IPS-20b (cell line): Measurements from ENCODE around the gene ZNF276.
A peak's percentile ranks its signal among the peaks of the same experiment; 100 is the strongest.

Experiments used
- H3K27ac ChIP-seq: one replicate; pipeline ENCODE4 v1.5.1; 2013; ENCODE audit warnings: low read length
- H3K27me3 ChIP-seq: 2 replicates; pipeline ENCODE4 v1.6.1; 2013; ENCODE audit warnings: mild to moderate bottlenecking, low read length, inconsistent platforms; ENCODE audit not compliant: insufficient read depth
- H3K36me3 ChIP-seq: 2 replicates; pipeline ENCODE4 v1.6.1; 2013; ENCODE audit warnings: low read depth, mild to moderate bottlenecking, inconsistent platforms, low read length, moderate library complexity; ENCODE audit not compliant: insufficient read depth
- H3K4me1 ChIP-seq: 2 replicates; pipeline ENCODE4 v1.6.1; 2013; ENCODE audit warnings: mild to moderate bottlenecking, control low read depth, inconsistent platforms, low read length, moderate library complexity; ENCODE audit not compliant: insufficient read depth
- H3K4me3 ChIP-seq: 2 replicates; pipeline ENCODE4 v1.5.1; 2013; ENCODE audit warnings: mild to moderate bottlenecking, low read length, inconsistent platforms
- H3K9ac ChIP-seq: 2 replicates; pipeline ENCODE4 v1.6.1; 2013; ENCODE audit warnings: low read depth, mild to moderate bottlenecking, inconsistent platforms, low read length, moderate library complexity
- H3K9me3 ChIP-seq: 2 replicates; pipeline ENCODE4 v1.6.1; 2013; ENCODE audit warnings: mild to moderate bottlenecking, low read depth, low read length, inconsistent platforms; ENCODE audit not compliant: insufficient read depth

Gene ZNF276

GRCh38 chr16:89721546-89722391 lies 432 bp downstream of the ZNF276 start:
- Histone ChIP-seq H3K4me3 (peak overlapping the region; percentile 70; the same call in 1 of the 2 replicates), H3K9me3 (no peaks in the 10 kb centered on the region), H3K4me1 (no peaks in the 10 kb centered on the region; the same call in none of the 2 replicates), H3K9ac (peak overlapping the region; percentile 45), H3K27me3 (peaks cover 58% of the 10 kb centered on the region), H3K27ac (no peak overlapping the region), H3K36me3 (peaks cover 10% of the 10 kb centered on the region; the same call in 1 of the 2 replicates)

- no peak overlapping the region for H3K27ac ChIP-seq
- H3K9ac ChIP-seq, result peak overlapping the region; percentile 45
- peak overlapping the region; percentile 70 for H3K4me3 ChIP-seq
- peaks cover 56% of the 10 kb centered on the region for H3K27me3 ChIP-seq
- no peaks in the 10 kb centered on the region for H3K9me3 ChIP-seq
- peaks cover 10% of the 10 kb centered on the region; the same call in 1 of the 2 replicates for H3K36me3 ChIP-seq
- no peaks in the 10 kb centered on the region; the same call in none of the 2 replicates for H3K4me1 ChIP-seq
Measured at GRCh38 chr16:89722392-89723278, 1.3 kb downstream of the ZNF276 start.

DNA sequence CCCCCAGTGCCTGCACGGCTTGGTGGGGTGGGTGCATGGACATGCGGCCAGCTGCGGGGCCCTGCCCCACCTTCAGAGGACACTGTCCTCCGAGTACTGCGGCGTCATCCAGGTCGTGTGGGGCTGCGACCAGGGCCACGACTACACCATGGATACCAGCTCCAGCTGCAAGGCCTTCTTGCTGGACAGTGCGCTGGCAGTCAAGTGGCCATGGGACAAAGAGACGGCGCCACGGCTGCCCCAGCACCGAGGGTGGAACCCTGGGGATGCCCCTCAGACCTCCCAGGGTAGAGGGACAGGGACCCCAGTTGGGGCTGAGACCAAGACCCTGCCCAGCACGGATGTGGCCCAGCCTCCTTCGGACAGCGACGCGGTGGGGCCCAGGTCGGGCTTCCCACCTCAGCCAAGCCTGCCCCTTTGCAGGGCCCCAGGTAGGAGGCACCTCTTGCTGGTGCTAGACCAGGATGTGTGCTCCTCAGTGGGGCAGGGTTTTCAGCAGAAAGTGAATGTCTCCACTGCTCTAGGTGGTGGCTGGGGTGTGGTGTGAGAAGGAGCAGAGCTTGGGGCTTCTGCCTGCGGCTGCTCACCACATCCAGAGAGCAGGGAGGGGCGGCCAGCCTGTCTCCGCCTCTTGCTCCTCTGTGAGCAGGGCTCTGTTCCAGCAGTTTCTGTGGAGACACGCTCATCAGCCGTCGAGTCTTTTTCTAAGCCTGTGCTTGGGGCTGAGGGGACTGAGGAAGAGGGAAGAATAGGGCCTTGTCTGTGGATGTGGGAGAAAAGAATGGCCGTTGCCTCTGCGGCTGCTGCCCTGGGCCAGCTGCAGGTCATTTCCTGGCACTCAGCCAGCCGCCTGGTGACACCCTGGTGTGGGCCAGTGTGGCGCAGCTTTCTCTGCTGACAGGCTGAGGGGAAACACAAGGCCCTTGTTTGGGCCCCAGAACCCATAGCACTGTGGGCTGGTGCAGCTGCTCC lies 2.2 kb downstream of the ZNF276 start:
- peaks cover 10% of the 10 kb centered on the region; the same call in 1 of the 2 replicates for H3K36me3 ChIP-seq
- no peaks in the 10 kb centered on the region for H3K9me3 ChIP-seq
- no peak overlapping the region for H3K4me3 ChIP-seq
- H3K9ac ChIP-seq, result no peak overlapping the region
- no peak overlapping the region for H3K27ac ChIP-seq
- H3K27me3 ChIP-seq, result peaks cover 47% of the 10 kb centered on the region
- no peaks in the 10 kb centered on the region; the same call in none of the 2 replicates for H3K4me1 ChIP-seq

DNA sequence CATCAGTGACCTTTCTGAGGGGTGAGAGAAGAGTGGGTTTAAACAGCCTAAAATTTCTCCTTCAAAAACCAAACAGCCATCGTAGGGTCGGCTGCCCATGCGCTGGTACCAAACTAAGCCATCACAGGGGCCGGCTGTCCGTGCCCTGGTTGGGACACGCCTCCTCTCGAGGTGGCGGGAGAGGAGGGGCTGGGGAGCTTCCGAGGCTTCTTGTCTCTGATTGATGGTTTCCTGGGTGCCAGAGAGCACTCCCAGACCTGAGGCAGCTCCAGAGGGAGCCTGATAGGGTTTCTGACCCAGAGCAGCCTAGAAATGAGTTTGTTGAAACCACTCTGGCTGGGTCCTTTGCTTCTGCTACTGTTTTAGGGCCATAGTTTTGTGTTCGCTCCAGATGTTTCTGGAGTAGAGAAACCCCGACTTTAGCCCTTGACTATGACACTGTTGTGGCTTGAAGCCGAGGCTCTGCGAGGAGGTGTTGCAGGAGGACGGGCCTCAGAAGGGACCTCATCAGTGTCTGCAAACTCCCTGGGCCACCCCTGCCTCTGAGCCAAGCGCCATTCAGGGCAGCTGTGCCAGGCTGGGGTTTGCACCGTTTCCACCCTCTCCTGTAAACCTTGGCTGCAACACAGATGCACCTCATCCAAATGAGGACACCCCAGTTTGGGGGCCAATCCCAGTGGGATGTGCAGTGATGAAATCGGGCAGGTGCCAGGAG lies 6.2 kb downstream of the ZNF276 start:
- Histone ChIP-seq H3K9me3 (no peaks in the 10 kb centered on the region), H3K4me1 (peaks cover 7% of the 10 kb centered on the region; the same call in 1 of the 2 replicates), H3K4me3 (no peak overlapping the region), H3K27ac (no peak overlapping the region), H3K9ac (no peak overlapping the region), H3K36me3 (peaks cover 18% of the 10 kb centered on the region), H3K27me3 (peaks cover 23% of the 10 kb centered on the region)

- no peaks in the 10 kb centered on the region for H3K9me3 ChIP-seq
- H3K4me1 ChIP-seq, result peaks cover 7% of the 10 kb centered on the region; the same call in 1 of the 2 replicates
- no peak overlapping the region for H3K9ac ChIP-seq
- H3K27me3 ChIP-seq, result peaks cover 6% of the 10 kb centered on the region; the same call in 1 of the 2 replicates
- no peak overlapping the region for H3K4me3 ChIP-seq
- no peak overlapping the region for H3K27ac ChIP-seq
- peaks cover 23% of the 10 kb centered on the region for H3K36me3 ChIP-seq
Measured at GRCh38 chr16:89729293-89729692, 8.0 kb downstream of the ZNF276 start.

DNA sequence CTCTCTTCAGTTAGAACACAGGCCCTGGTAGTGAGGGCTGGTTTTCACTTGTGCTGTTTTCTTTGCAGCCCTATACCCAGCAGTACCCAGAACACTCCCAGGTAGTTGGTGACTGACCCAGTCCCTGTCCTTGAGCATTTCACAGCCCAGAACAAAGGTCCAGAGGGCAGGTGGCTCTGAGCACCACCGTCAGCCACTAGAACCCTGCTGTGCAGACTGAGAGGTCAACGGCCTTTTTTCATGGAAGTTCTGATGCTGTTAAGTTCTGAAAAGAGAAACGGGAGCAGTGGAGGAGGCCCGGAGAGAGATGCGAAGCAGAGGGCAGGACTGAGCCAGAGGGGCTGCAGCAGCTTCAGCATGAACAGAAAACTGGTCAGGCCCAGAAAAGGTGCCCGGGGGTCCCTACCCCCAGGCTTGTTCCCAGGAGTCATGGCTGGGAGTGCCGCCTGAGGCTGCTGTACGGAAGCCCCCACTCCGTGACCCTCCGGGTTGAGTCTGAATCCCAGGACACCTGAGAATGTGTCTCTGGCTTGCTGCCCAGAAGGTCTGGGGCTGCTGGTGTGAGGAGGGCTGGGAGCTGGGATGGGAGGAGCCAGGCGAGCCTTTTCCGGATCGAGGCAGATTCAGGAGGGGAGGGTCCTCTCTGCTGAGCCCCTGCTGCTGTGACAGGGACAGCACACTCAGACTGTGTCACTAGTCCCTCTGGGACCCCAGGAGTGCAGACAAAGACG lies 8.7 kb downstream of the ZNF276 start:
- peaks cover 7% of the 10 kb centered on the region; the same call in 1 of the 2 replicates for H3K4me1 ChIP-seq
- H3K9ac ChIP-seq, result no peak overlapping the region
- H3K9me3 ChIP-seq, result no peaks in the 10 kb centered on the region
- H3K36me3 ChIP-seq, result peaks cover 30% of the 10 kb centered on the region
- no peak overlapping the region for H3K4me3 ChIP-seq
- H3K27me3 ChIP-seq, result peaks cover 4% of the 10 kb centered on the region; the same call in 1 of the 2 replicates
- H3K27ac ChIP-seq, result no peak overlapping the region

- H3K27ac ChIP-seq, result no peak overlapping the region
- H3K9ac ChIP-seq, result no peak overlapping the region
- H3K4me1 ChIP-seq, result peaks cover 7% of the 10 kb centered on the region; the same call in 1 of the 2 replicates
- peaks cover 36% of the 10 kb centered on the region for H3K36me3 ChIP-seq
- peaks cover 4% of the 10 kb centered on the region; the same call in 1 of the 2 replicates for H3K27me3 ChIP-seq
- H3K4me3 ChIP-seq, result no peak overlapping the region
- H3K9me3 ChIP-seq, result no peaks in the 10 kb centered on the region
Measured at GRCh38 chr16:89730610-89731234, 9.4 kb downstream of the ZNF276 start.

GRCh38 chr16:89732142-89732917 lies 11.0 kb downstream of the ZNF276 start:
- no peak overlapping the region for H3K4me3 ChIP-seq
- no peak overlapping the region for H3K27ac ChIP-seq
- H3K27me3 ChIP-seq, result no peaks in the 10 kb centered on the region; the same call in 1 of the 2 replicates
- no peak overlapping the region for H3K9ac ChIP-seq
- H3K36me3 ChIP-seq, result peaks cover 48% of the 10 kb centered on the region
- H3K4me1 ChIP-seq, result peaks cover 7% of the 10 kb centered on the region; the same call in 1 of the 2 replicates
- no peaks in the 10 kb centered on the region for H3K9me3 ChIP-seq

DNA sequence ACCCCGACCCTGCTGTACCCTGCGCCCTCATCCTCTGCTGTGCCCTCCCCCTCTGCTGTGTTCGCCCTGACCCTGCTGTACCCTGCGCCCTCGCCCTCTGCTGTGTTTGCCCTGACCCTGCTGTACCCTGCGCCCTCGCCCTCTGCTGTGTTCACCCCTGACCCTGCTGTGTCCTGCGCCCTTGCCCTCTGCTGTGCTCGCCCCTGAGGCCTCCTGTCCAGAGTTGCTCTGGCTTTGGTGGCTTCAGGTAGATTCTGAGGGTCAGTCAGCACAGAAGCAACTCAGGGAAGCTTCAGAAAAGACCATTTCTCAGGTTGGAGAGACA lies 11.5 kb downstream of the ZNF276 start:
- Histone ChIP-seq H3K9me3 (no peaks in the 10 kb centered on the region), H3K27me3 (no peaks in the 10 kb centered on the region; the same call in 1 of the 2 replicates), H3K4me1 (peaks cover 7% of the 10 kb centered on the region; the same call in 1 of the 2 replicates), H3K4me3 (no peak overlapping the region), H3K27ac (no peak overlapping the region), H3K9ac (no peak overlapping the region), H3K36me3 (peaks cover 54% of the 10 kb centered on the region)
